Measurements from ENCODE around the gene PRDM1.

Gene PRDM1

DNA sequence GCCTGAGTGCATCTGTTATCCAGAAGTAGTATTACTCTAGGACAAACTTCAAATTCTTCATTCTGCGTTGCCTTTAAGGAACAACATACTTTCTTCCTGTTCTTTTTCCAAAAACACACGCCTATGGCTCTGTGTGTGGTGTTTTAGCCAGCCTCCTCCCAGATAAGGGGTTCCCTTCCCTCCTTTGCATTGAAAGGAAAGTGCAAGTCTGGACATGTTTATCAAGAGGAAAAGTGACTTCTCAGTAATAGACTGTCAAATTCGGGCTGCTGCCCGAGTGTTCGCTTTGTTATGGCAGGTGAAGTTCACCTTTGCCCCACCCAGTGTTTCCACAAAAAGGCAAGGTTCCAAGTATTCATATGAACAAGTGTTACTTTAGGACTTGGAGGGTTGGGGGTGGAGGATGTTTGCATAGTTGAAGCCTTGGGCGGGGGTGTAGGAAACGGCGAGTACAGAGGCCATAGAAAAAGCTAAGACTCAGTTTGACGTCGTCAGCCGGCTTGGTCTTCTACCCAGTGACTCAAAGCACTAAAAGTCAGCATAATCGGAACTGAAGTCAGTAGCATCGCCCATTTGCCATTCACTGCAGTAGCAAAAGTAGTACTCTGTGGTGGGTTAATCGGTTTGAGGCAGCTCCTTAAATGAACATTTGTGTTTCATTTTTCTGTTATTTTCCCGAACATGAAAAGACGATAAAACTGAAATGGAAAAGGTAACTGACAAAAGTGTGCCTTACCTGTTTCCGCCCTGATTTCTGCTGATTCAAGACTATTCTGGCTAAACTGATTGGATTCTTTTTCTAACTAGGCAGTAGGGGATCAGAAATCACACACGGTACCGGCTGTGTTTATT lies 12.5 kb downstream of the PRDM1 start:
- DNase-seq, result no peak

DNA sequence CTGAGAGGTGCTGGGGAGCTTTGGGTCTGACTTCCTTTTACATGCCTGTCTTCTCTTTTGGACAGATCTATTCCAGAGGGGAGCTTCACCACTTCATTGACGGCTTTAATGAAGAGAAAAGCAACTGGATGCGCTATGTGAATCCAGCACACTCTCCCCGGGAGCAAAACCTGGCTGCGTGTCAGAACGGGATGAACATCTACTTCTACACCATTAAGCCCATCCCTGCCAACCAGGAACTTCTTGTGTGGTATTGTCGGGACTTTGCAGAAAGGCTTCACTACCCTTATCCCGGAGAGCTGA lies 13.1 kb downstream of the PRDM1 start:
- no peak for DNase-seq

DNA sequence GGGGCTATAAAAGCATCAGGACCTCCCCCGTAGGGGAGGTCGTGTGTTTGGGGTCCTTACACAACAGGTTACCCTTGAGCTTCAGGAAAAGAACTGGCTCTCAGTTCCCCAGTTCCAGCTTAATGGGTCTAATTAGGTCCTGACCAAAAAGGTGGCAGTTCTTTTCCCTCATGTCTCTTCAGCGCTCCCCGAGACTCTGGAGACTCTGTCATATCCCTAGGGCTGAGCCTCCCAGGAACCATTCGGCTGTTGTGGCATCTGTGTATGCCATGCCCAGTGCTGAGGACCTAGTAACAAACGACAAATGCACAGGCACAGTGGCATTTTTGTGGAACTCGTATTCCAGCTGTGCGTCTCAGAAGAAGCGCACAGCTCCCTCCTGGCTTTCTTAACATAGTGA lies 14.6 kb downstream of the PRDM1 start:
- DNase-seq, result no peak

GRCh38 chr6:106101466-106101865 lies 15.3 kb downstream of the PRDM1 start:
- DNase-seq, result no peak

DNA sequence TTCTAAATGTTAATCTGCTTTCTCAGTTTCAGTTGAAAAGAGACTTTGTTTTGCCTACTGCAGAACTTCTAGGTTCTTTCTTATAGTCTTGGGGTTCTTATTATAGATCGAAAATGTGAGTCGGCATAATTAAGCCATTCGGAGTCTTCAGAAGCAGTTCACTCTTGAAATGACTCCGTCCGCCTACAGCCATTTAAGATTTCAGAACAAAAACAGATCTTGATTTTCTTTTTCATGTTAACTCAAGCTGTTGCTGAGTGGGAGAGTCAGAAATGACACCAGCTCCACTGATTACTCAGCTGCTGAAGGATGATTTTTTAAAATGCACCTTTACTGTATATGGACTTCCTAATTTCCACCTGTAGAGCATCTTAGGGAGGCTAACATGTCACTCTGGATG lies 15.9 kb downstream of the PRDM1 start:
- no peak for DNase-seq

DNA sequence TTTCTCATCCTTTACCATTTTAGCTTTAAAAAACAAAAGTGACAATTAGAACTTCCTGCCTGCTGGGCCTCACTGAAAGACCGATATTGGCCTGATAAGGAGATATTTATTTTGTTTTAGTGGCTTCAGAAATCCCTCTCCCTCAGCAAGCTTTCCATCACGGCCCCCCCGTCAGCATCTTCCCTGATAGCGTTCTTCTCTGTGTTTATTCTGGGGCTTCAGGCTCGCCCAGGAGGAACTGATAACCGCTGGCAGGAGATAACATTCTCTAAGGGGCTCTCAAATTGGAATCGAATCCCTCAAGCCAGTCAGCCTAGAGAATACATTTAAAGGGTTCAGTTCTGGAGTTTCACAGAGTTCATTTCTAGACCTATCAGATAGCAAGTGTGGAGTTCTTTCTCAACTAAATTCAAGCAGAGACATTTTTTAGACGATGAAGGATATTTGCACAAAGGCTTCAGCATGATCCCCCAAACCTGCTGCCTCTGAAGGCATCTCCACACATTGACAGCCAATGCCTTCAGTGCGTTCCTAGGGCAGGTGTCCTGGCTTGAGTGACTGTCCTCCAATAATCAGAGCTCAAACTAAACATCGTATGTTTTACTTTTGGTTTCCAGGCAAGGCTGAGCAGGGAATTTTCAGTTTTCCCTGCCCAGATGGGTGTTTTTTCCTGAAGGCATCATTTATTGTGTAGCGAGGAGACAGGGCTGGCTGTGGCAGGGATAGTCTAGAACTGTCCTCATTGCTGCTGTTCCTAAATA lies 17.0 kb downstream of the PRDM1 start:
- no peak for DNase-seq

DNA sequence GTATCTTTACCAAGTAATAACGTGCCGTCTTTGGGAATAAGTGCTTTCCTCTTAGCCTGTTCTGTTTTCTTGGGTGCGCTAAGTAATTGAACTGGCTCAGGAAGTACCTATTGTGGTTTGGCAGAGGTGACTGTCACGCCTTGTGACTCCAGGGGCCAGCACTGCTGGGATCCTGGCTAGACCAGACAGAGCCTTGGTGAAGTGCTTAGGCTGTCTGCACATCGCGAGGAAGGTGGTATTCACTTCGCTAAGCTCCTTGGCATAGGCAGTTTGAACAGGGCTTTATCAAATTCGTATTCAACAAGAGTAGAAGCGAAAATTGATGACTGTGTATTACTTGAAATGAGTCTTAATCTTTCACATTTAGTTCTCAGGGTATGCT lies 17.6 kb downstream of the PRDM1 start:
- no peak for DNase-seq

- DNase-seq, result no peak
These were observed 18.3 kb downstream of the PRDM1 start for GRCh38 chr6:106104476-106104875.

GRCh38 chr6:106104941-106105340 lies 18.8 kb downstream of the PRDM1 start:
- no peak for DNase-seq

DNA sequence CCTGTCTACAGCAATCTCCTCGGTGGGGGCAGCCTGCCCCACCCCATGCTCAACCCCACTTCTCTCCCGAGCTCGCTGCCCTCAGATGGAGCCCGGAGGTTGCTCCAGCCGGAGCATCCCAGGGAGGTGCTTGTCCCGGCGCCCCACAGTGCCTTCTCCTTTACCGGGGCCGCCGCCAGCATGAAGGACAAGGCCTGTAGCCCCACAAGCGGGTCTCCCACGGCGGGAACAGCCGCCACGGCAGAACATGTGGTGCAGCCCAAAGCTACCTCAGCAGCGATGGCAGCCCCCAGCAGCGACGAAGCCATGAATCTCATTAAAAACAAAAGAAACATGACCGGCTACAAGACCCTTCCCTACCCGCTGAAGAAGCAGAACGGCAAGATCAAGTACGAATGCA lies 19.4 kb downstream of the PRDM1 start:
- no peak for DNase-seq

- no peak for DNase-seq
These were observed 20.3 kb downstream of the PRDM1 start for GRCh38 chr6:106106276-106107042.

- DNase-seq, result no peak
These were observed 21.0 kb downstream of the PRDM1 start for GRCh38 chr6:106107043-106107613.

DNA sequence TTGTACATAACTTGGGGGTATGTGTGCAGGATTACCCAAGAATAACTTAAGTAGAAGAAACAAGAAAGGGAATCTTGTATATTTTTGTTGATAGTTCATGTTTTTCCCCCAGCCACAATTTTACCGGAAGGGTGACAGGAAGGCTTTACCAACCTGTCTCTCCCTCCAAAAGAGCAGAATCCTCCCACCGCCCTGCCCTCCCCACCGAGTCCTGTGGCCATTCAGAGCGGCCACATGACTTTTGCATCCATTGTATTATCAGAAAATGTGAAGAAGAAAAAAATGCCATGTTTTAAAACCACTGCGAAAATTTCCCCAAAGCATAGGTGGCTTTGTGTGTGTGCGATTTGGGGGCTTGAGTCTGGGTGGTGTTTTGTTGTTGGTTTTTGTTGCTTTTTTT lies 22.0 kb downstream of the PRDM1 start:
- DNase-seq, result no peak

DNA sequence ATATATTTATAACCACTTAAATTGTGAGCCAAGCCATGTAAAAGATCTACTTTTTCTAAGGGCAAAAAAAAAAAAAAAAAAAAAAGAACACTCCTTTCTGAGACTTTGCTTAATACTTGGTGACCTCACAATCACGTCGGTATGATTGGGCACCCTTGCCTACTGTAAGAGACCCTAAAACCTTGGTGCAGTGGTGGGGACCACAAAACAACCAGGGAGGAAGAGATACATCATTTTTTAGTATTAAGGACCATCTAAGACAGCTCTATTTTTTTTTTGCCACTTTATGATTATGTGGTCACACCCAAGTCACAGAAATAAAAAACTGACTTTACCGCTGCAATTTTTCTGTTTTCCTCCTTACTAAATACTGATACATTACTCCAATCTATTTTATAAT lies 22.9 kb downstream of the PRDM1 start:
- no peak for DNase-seq

DNA sequence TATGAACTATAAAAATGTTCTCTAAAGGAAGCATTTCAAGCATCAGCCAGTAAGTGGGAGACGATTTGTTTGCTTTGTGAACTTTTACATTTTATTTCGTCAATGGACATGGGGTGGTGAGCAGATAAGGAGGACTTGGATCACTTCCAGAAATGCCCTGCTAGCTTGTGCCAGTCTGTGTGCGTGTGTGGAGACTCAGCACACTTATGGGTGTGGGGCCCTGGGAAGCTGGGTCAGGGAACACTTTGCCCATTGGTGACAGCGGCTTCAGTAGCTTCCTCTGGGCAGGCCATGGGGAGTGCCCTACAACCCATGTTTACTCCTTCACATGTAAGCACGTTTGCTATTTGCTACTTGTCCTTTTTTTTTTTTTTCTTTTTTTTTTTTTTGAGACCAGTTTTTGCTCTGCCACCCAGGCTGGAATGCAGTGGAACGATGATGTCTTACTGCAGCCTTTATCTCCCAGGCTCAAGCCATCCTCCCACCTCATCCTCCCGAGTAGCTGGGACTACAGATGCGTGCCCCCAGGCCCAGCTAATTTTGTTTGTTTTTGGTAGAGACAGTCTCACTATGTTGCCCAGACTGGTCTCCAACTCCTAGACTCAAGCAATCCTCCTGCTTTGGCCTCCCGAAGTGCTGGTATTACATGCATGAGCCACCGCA lies 24.2 kb downstream of the PRDM1 start:
- no peak for DNase-seq

DNA sequence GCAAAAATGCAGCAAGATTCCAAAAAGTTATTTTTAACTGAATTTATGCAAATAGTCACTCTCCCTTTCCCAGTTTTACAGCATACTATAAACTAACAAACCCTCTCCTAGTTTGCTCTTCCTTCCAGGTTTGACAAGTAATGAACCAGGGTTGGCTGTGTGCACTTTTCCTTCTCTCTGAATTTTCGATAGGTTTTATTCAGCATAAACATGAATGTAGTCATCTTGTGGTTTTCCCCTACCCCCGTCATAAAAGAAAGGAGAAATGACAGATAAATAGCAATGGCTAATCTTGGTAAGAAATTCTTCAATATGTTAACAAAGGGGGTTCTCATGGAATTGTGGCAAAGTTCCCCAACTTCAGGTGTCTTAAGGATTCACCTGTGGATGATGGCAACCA lies 26.3 kb downstream of the PRDM1 start:
- no peak for DNase-seq

DNA sequence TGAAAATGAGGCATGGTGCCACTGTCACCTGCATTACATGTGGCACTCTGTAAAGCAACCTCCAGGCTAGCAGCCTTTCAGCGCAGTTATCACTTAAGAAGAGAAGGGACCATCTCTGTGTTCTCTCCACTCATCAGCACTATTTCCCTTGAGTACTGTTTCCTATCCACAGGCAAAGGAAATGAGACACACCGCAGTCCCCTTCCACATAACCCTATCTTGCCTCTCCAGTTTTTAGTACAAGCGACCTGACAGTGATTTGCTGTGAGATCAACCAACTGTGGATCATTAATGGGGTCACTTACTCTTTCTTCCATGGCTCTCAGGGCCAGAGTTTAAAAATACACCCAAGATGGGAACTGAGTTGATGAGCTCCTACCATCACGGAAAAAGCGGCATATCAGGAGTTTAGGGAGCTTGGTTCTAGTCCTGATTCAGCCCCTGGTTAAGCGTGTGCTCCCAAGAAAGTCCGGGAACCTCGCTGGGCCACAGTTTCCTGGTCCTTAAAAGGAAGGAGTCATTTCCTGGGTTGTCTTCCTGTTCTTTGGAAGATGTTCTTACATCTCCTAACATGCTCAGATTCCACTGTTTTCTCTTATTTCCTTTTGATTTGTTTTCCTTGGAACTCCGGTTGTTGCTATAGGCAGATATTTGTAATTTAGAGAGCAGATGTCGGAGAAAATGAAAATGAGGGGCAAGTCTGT lies 27.3 kb downstream of the PRDM1 start:
- no peak for DNase-seq

DNA sequence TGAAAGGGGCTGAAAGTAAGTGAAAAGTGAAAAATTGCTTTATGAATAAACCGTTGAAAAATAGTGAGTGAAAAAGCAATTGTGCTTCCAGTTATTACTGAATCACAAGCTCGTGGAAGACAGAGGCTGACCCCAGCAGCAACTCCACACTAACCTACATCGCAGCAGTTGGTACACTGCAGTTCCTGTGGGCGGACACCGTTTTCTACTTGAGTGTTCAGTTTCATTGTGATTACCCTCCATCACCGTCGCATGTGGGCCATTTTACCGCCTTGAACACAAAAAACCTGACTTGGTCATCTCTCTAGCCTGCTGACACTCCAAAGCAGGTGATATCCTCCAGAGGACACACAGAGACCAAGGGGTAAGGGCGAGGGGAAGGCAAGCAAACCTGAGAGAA lies 28.4 kb downstream of the PRDM1 start:
- DNase-seq, result no peak

GRCh38 chr6:106115286-106115685 lies 29.1 kb downstream of the PRDM1 start:
- no peak for DNase-seq

- DNase-seq, result no peak
These were observed 30.1 kb downstream of the PRDM1 start for GRCh38 chr6:106116125-106116832.

GRCh38 chr6:106117579-106117978 lies 31.4 kb downstream of the PRDM1 start:
- DNase-seq, result no peak
